DND-41 (cell line): ENCODE measurements around the gene RNF213.

Experiments
- CTCF ChIP-seq: IDR thresholded peaks from 2 replicates; pipeline ENCODE4 v1.5.1; 2012; ENCODE audit warnings: borderline replicate concordance, low read length, moderate library complexity, mild to moderate bottlenecking; ENCODE audit not compliant: poor library complexity, severe bottlenecking; ENCODE audit errors: extremely low read depth
- EZH2 ChIP-seq: IDR thresholded peaks from 3 replicates; pipeline ENCODE4 v1.6.1; 2012; ENCODE audit warnings: borderline replicate concordance, low read depth, mild to moderate bottlenecking, moderate library complexity, low read length, inconsistent platforms; ENCODE audit not compliant: severe bottlenecking

GRCh38 chr17:80256034-80256350 is 4.7 kb upstream of the RNF213 start:
- TF ChIP-seq CTCF, result no peak
- no peak for TF ChIP-seq EZH2
